Activated T-helper 1 cell treated with anti-CD3 and anti-CD28 coated beads, Interleukin-2, amount 50 U/mL, for 16 hours (primary cell): Measurements from ENCODE around the gene HSD17B3.
"Not testable (repeated sequence)": the region's sequence is repeated elsewhere in the genome, so short reads cannot be mapped to it uniquely, and the experiment has no call there.

ENCODE experiments used
- DNase-seq, 2 donors: peaks; one replicate each; pipeline ENCODE4 v3.0.0-alpha.2; 2020; ENCODE audit warnings: low read depth in 1 of 2, low spot score in 1 of 2

Gene HSD17B3

DNA sequence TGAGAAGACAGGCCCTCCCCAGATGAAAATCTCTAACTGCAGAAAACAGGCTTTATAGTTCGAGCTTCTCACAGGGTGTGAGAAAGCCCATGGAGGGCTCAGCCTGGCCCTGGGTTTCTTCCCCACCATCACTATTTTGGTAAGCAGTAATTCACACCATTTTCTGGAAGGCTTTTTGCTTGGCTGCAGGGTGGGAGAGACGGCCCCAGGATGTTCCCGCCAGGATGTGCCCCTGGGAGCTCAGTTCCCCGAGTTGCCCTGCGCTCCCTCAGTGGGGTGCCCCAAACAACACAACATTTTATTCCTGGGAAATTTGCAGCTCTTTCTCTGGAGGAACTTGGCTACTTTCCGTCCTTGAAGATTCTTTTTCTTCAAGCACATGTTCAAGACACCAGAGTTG lies 100.8 kb downstream of the HSD17B3 start:
- no peak for DNase-seq

GRCh38 chr9:96199006-96199405 lies 103.0 kb downstream of the HSD17B3 start:
- no peak for DNase-seq

- DNase-seq, result no peak
Measured at GRCh38 chr9:96195541-96195940, 106.4 kb downstream of the HSD17B3 start.

GRCh38 chr9:96193236-96193755 lies 108.7 kb downstream of the HSD17B3 start:
- no peak for DNase-seq

- no peak for DNase-seq
Measured at GRCh38 chr9:96192710-96193109, 109.3 kb downstream of the HSD17B3 start.

DNA sequence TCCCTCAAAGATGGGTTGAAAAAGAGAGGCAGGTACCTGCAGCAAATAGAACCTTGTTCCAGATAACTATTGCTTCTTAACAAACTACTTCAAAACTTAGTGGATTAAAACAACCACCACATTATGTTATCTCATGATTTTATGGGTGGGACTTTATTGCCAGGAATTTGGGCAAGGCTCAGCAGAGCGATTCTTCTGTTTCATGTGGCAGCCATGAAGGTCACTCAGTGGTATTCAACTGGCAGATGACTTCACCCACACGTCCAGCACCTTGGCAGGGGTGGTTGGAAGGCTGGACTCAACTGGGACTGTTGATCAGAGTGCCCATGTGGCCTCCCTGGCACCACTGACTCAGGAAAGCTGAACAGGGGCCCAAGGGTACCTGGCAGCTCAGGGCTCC lies 112.0 kb downstream of the HSD17B3 start:
- no peak for DNase-seq

- DNase-seq, result not testable (repeated sequence)
Measured at GRCh38 chr9:96189581-96189980, 112.4 kb downstream of the HSD17B3 start.

GRCh38 chr9:96188571-96188970 lies 113.4 kb downstream of the HSD17B3 start:
- no peak for DNase-seq

- DNase-seq, result no peak
Measured at GRCh38 chr9:96187151-96187555, 114.8 kb downstream of the HSD17B3 start.

GRCh38 chr9:96186591-96187011 lies 115.4 kb downstream of the HSD17B3 start:
- DNase-seq, result no peak

GRCh38 chr9:96185518-96186156 lies 116.3 kb downstream of the HSD17B3 start:
- no peak for DNase-seq
